ENCODE data around the gene CNTN6. TPM values are rescaled to one million over a fixed set of nuclear protein-coding genes. Genes with fewer than 3 reads are reported as not detected.

CNTN6 gene
- total and polyA plus RNA-seq, 2 donors (not counting 1 experiment from before 2014, with no cell fraction given) = not detected

DNA sequence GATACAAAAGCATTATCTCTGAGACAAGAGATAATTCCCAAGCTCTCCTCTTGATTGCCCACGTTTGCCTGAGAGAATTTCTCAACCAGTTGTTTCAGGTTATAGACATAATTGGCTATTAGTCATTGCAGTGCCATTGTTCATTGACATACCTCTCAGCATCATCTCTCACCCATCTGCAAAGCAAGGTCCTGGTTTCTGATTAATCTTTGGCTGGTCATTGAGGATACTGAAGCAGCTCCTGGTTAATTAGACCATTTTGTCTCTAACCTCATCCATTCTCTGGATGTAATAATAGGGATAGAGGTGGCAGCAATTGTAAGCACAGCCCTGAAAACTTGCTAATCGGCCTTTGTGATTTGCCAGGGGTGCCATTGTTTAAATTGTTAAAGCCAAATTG lies 104.2 kb downstream of the CNTN6 start:
- Mint-ChIP-seq H3K9me3 (ENCODE audit: insufficient read depth) (no peaks in the 10 kb centered on the region), H3K4me1 (no peaks in the 10 kb centered on the region), H3K27ac (no peak overlapping the region), H3K27me3 (no peaks in the 10 kb centered on the region), H3K4me3 (no peak overlapping the region)
- ChIA-PET POLR2A (no interaction called here), CTCF (no interaction called here)
- ATAC-seq (ENCODE audit: low read depth) (no peak), DNase-seq (no peak)
- no CpG with 5 or more reads among the region's 2 CpGs for WGBS (ENCODE audit: insufficient coverage)
- Histone ChIP-seq H2AFZ (ENCODE audit: insufficient read depth, low read depth, low read length, poor library complexity, severe bottlenecking) (no peak overlapping the region), H3K9ac (ENCODE audit: low read length) (no peak overlapping the region), H4K20me1 (ENCODE audit: control insufficient read depth, insufficient read depth, low read length, poor library complexity, severe bottlenecking) (no peaks in the 10 kb centered on the region), H3K9me3 (ENCODE audit: control extremely low read depth in 1 of 3, control insufficient read depth in 2 of 3, insufficient read depth in 1 of 3, low read length in 2 of 3) (no peaks in the 10 kb centered on the region), H3K27ac (ENCODE audit: low read length in 2 of 2) (no peak overlapping the region), H3K4me2 (replicated peaks; ENCODE audit: low read depth, low read length, poor library complexity, severe bottlenecking) (no peak overlapping the region), H3K36me3 (replicated peaks in 1 of 2; ENCODE audit: control extremely low read depth in 1 of 2, control insufficient read depth in 1 of 2, extremely low read depth in 1 of 2, insufficient read depth in 2 of 2, low read length in 1 of 2) (no peaks in the 10 kb centered on the region), H3K79me2 (ENCODE audit: control insufficient read depth, insufficient read depth, low read length) (no peaks in the 10 kb centered on the region), H3K4me1 (ENCODE audit: control insufficient read depth in 2 of 2, insufficient read depth in 2 of 2, low read length in 2 of 2) (no peaks in the 10 kb centered on the region), H3K27me3 (replicated peaks in 1 of 4; ENCODE audit: control extremely low read depth in 1 of 4, control insufficient read depth in 3 of 4, insufficient read depth in 4 of 4, low read length in 3 of 4) (no peaks in the 10 kb centered on the region), H3K4me3 (ENCODE audit: control extremely low read depth in 1 of 5, extremely low read depth in 1 of 5, insufficient read depth in 1 of 5, low read depth in 2 of 5, low read length in 4 of 5) (no peak overlapping the region)
- intact Hi-C loops (cut with micrococcal nuclease) = no loop called here
- no peak for TF ChIP-seq EZH2 (IDR thresholded peaks at IDR 0.05; ENCODE audit: borderline replicate concordance, insufficient read depth, low read depth, low read length, poor library complexity, severe bottlenecking)
- TF ChIP-seq, protein P1, sequence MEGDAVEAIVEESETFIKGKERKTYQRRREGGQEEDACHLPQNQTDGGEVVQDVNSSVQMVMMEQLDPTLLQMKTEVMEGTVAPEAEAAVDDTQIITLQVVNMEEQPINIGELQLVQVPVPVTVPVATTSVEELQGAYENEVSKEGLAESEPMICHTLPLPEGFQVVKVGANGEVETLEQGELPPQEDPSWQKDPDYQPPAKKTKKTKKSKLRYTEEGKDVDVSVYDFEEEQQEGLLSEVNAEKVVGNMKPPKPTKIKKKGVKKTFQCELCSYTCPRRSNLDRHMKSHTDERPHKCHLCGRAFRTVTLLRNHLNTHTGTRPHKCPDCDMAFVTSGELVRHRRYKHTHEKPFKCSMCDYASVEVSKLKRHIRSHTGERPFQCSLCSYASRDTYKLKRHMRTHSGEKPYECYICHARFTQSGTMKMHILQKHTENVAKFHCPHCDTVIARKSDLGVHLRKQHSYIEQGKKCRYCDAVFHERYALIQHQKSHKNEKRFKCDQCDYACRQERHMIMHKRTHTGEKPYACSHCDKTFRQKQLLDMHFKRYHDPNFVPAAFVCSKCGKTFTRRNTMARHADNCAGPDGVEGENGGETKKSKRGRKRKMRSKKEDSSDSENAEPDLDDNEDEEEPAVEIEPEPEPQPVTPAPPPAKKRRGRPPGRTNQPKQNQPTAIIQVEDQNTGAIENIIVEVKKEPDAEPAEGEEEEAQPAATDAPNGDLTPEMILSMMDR (IDR thresholded peaks at IDR 0.05) = no peak

DNA sequence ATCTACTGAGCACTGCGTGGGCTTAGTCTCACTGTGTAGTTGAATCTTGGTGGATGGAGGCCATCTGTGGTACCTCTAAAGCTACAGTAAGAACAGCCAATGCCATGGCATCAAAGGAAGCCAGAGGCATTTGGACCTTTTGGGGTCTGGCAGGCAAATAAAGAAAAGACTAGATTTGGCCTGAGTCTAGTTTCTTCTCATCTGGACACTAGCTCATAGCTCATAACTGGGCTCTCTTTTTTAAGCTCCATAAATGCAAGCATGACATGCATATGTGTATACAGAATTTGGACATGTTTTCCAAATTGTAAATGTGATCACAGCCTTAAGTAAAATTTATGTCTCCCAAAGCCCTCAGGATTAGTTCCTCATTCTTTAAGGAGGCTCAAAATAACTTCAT lies 107.5 kb downstream of the CNTN6 start:
- Histone ChIP-seq H3K27me3 (replicated peaks in 1 of 4; ENCODE audit: control extremely low read depth in 1 of 4, control insufficient read depth in 3 of 4, insufficient read depth in 4 of 4, low read length in 3 of 4) (no peaks in the 10 kb centered on the region), H3K9me3 (ENCODE audit: control extremely low read depth in 1 of 3, control insufficient read depth in 2 of 3, insufficient read depth in 1 of 3, low read length in 2 of 3) (no peaks in the 10 kb centered on the region), H3K4me1 (ENCODE audit: control insufficient read depth in 2 of 2, insufficient read depth in 2 of 2, low read length in 2 of 2) (no peaks in the 10 kb centered on the region), H3K27ac (ENCODE audit: low read length in 2 of 2) (no peak overlapping the region), H3K4me3 (ENCODE audit: control extremely low read depth in 1 of 5, extremely low read depth in 1 of 5, insufficient read depth in 1 of 5, low read depth in 2 of 5, low read length in 4 of 5) (no peak overlapping the region), H3K79me2 (ENCODE audit: control insufficient read depth, insufficient read depth, low read length) (no peaks in the 10 kb centered on the region), H3K4me2 (replicated peaks; ENCODE audit: low read depth, low read length, poor library complexity, severe bottlenecking) (no peak overlapping the region), H4K20me1 (ENCODE audit: control insufficient read depth, insufficient read depth, low read length, poor library complexity, severe bottlenecking) (no peaks in the 10 kb centered on the region), H3K36me3 (replicated peaks in 1 of 2; ENCODE audit: control extremely low read depth in 1 of 2, control insufficient read depth in 1 of 2, extremely low read depth in 1 of 2, insufficient read depth in 2 of 2, low read length in 1 of 2) (no peaks in the 10 kb centered on the region), H2AFZ (ENCODE audit: insufficient read depth, low read depth, low read length, poor library complexity, severe bottlenecking) (no peak overlapping the region), H3K9ac (ENCODE audit: low read length) (no peak overlapping the region)
- H3K4me1 Mint-ChIP-seq = no peaks in the 10 kb centered on the region
- no peaks in the 10 kb centered on the region for H3K9me3 Mint-ChIP-seq (ENCODE audit: insufficient read depth)
- TF ChIP-seq EZH2 (IDR thresholded peaks at IDR 0.05; ENCODE audit: borderline replicate concordance, insufficient read depth, low read depth, low read length, poor library complexity, severe bottlenecking) = no peak
- TF ChIP-seq, protein P1 (IDR thresholded peaks at IDR 0.05) = no peak
- H3K27ac Mint-ChIP-seq = no peak overlapping the region
- ChIA-PET POLR2A (no interaction called here), CTCF (no interaction called here)
- no peak overlapping the region for H3K4me3 Mint-ChIP-seq
- no peaks in the 10 kb centered on the region for H3K27me3 Mint-ChIP-seq
- ATAC-seq (ENCODE audit: low read depth) = no peak
- no peak for DNase-seq
- intact Hi-C loops (cut with micrococcal nuclease) = no loop called here
- 92% methylated on average over 1 of the region's 1 CpG for whole genome bisulfite sequencing (ENCODE audit: insufficient coverage)
